MCF 10A (cell line): ENCODE results near the gene PFKFB3. TPM values are rescaled to one million over a fixed set of nuclear protein-coding genes. Genes with fewer than 3 reads are reported as not detected.

Experiments
- BruUV-seq: library from RNA; stranded (reverse); fragments of 400-500 nt; replicated peaks from 2 replicates; lab custom pipeline; 2021; lab: Mats Ljungman, UMichigan
- CTCF ChIA-PET: fragments of 300-600 bp; sonication (Branson Sonifier 250); formaldehyde crosslinking; extraction: SDS; loops from one replicate; lab custom pipeline; 2021; ENCODE audit warnings: antibody characterized with exemption, inconsistent platforms; lab: Yijun Ruan, JAX
- POLR2A ChIA-PET: fragments of 300-600, 350-650 bp; sonication (Branson Sonifier 250); formaldehyde crosslinking; extraction: SDS; loops from one replicate; lab custom pipeline; 2020; ENCODE audit warnings: antibody characterized with exemption, inconsistent platforms; lab: Yijun Ruan, JAX
- DNase-seq: peaks from one replicate; pipeline ENCODE4 v3.0.0-alpha.2; 2018; ENCODE audit not compliant: unreplicated experiment
- H3K27ac Mint-ChIP-seq: one replicate; pipeline ENCODE4 v1.8.0; 2022; ENCODE audit warnings: mild to moderate bottlenecking, low read depth, mixed read lengths; ENCODE audit not compliant: unreplicated experiment
- H3K27me3 Mint-ChIP-seq: one replicate; pipeline ENCODE4 v1.8.0; 2022; ENCODE audit warnings: mixed read lengths; ENCODE audit not compliant: insufficient read depth, unreplicated experiment
- H3K36me3 Mint-ChIP-seq: one replicate; pipeline ENCODE4 v1.8.0; 2022; ENCODE audit warnings: mild to moderate bottlenecking, moderate library complexity, mixed read lengths; ENCODE audit not compliant: insufficient read depth, unreplicated experiment
- H3K4me1 Mint-ChIP-seq: one replicate; pipeline ENCODE4 v1.8.0; 2022; ENCODE audit warnings: mixed read lengths; ENCODE audit not compliant: insufficient read depth, unreplicated experiment
- H3K4me3 Mint-ChIP-seq: one replicate; pipeline ENCODE4 v1.8.0; 2022; ENCODE audit warnings: mild to moderate bottlenecking, moderate library complexity, mixed read lengths; ENCODE audit not compliant: unreplicated experiment
- H3K9me3 Mint-ChIP-seq: one replicate; pipeline ENCODE4 v1.8.0; 2022; ENCODE audit warnings: mixed read lengths; ENCODE audit not compliant: unreplicated experiment
- CTCF ChIP-seq: fragments of 200-600 bp; IDR thresholded peaks from one replicate; pipeline ENCODE4 v1.8.0; 2022; ENCODE audit warnings: antibody characterized with exemption, mild to moderate bottlenecking; ENCODE audit not compliant: unreplicated experiment
- intact Hi-C: fragments of 100-400 bp; cut with micrococcal nuclease; formaldehyde crosslinking; loops from 2 replicates; pipeline ENCODE4 v1.14.1; 2022
- total RNA-seq: library from RNA; stranded (reverse); gene quantifications from 2 replicates; pipeline ENCODE4 v1.2.3, GENCODE V29; 2022

PFKFB3 gene
- total RNA-seq, 1 experiment from 2014 or later = 15.8 TPM

DNA sequence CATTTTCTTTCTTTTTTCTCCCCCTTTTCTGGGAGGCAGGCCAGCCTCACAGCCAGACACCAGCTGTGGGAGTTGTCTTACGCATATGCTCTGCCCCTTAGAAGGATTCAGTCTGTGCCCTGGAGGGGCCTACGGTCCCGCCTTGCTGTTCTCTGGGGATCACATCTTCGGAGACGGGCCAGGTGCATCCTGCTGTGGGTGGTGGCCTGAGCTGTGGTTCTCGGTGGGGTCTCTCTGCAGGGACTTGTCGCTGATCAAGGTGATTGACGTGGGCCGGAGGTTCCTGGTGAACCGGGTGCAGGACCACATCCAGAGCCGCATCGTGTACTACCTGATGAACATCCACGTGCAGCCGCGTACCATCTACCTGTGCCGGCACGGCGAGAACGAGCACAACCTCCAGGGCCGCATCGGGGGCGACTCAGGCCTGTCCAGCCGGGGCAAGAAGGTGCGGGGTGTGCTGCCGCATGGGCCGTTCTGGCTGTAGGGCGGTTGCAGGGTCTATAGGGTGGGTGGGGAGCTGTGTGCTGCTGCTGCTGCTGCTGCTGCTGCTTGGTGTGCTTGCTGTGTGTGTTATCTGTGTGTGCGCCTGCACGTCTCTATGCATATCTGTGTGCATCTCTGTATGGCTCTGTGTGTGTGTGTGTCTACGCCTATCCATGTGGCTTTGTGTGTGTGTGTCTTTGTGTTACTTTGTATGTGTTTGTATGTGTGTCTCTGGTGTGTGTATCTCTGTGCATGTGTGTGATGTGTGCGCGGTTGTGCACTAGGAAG is 17.9 kb downstream of the PFKFB3 start:
- peaks cover 18% of the 10 kb centered on the region for H3K4me1 Mint-ChIP-seq
- ChIA-PET POLR2A (interaction anchor here (0.6 to 3.2 kb wide), 3 partner anchors 13 to 181 kb away, joined by 3 to 25 read pairs (median 11); no protein-coding TSS in a partner anchor), CTCF (no interaction called here)
- H3K27me3 Mint-ChIP-seq = no peaks in the 10 kb centered on the region
- DNase-seq = no peak
- peaks cover 62% of the 10 kb centered on the region for H3K36me3 Mint-ChIP-seq
- no peak overlapping the region for H3K27ac Mint-ChIP-seq
- TF ChIP-seq CTCF = no peak
- no TSS peak for BruUV-seq
- intact Hi-C loops = no loop called here
- H3K4me3 Mint-ChIP-seq = no peak overlapping the region
- H3K9me3 Mint-ChIP-seq = no peaks in the 10 kb centered on the region

DNA sequence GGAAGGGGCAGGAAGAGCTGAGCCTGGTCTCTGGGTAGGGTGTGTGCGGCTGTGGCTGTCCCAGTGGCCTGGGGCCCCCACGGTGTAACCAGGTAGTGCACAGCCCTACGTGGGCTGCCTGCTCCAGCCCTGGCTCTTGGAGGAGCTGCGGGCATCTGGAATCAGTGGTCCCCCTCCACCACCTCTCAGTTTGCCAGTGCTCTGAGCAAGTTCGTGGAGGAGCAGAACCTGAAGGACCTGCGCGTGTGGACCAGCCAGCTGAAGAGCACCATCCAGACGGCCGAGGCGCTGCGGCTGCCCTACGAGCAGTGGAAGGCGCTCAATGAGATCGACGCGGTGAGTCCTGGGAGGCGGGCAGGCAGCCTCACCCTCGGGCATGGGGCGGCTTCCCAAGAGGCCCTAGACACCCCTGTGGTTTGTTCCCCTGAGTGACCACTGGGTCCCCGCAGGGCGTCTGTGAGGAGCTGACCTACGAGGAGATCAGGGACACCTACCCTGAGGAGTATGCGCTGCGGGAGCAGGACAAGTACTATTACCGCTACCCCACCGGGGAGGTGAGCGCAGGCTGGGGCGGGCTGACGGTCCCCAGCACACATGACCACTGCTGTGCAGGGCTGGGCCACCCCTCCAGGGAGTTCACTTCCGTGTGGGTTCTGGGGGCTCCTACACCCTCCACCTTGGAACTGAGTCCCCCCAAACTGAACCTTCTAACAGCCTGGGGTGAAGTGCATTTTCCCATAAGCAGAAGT is 18.6 kb downstream of the PFKFB3 start:
- no peak for DNase-seq
- ChIA-PET CTCF (no interaction called here), POLR2A (no interaction called here)
- intact Hi-C loops = no loop called here
- Mint-ChIP-seq H3K9me3 (no peaks in the 10 kb centered on the region), H3K4me3 (no peak overlapping the region), H3K4me1 (peaks cover 18% of the 10 kb centered on the region), H3K36me3 (peaks cover 63% of the 10 kb centered on the region), H3K27me3 (no peaks in the 10 kb centered on the region), H3K27ac (no peak overlapping the region)
- TF ChIP-seq CTCF = no peak
- no TSS peak for BruUV-seq

GRCh38 chr10:6221971-6222751 is 19.4 kb downstream of the PFKFB3 start:
- intact Hi-C loops = no loop called here
- no peak overlapping the region for H3K4me3 Mint-ChIP-seq
- no peak for DNase-seq
- peaks cover 15% of the 10 kb centered on the region for H3K4me1 Mint-ChIP-seq
- CTCF ChIA-PET = interaction anchor here (0.7 to 1.1 kb wide), 2 partner anchors 15 to 180 kb away, joined by 3 read pairs; no protein-coding TSS in a partner anchor
- peaks cover 65% of the 10 kb centered on the region for H3K36me3 Mint-ChIP-seq
- POLR2A ChIA-PET = no interaction called here
- no peaks in the 10 kb centered on the region for H3K9me3 Mint-ChIP-seq
- H3K27me3 Mint-ChIP-seq = no peaks in the 10 kb centered on the region
- BruUV-seq = no TSS peak
- H3K27ac Mint-ChIP-seq = no peak overlapping the region
- TF ChIP-seq CTCF = no peak
